CD14-positive monocyte (primary cell): ENCODE results near the gene SHANK3. TPM values are rescaled to one million over a fixed set of nuclear protein-coding genes. Genes with fewer than 3 reads are reported as not detected.

Source experiments
- DNase-seq, 3 donors: peaks; one replicate each; pipeline ENCODE4 v3.0.0-alpha.2; 2011 to 2022
- H2AFZ ChIP-seq: 2 replicates; pipeline ENCODE4 v1.6.0; 2012; ENCODE audit warnings: mild to moderate bottlenecking, low read depth, low read length, inconsistent platforms; ENCODE audit not compliant: insufficient read depth, poor library complexity, severe bottlenecking
- H3K27ac ChIP-seq, 2 donors: 1 replicate in 1 of 2; 2 replicates in 1 of 2; pipeline ENCODE4 v1.5.1; 2012 to 2013; ENCODE audit warnings: low read length in 2 of 2, control low read depth in 1 of 2, inconsistent platforms in 1 of 2, low read depth in 1 of 2, mild to moderate bottlenecking in 1 of 2
- H3K27me3 ChIP-seq, 2 donors: one replicate each; pipeline versions ENCODE4 v1.6.0 to v1.6.1; 2011 to 2013; ENCODE audit warnings: low read length in 2 of 2; ENCODE audit not compliant: control insufficient read depth in 2 of 2, insufficient read depth in 2 of 2
- H3K36me3 ChIP-seq, 2 donors: replicated peaks in 1 of 2; 1 replicate in 1 of 2; 2 replicates in 1 of 2; pipeline versions ENCODE4 v1.5.1 to v1.6.1; 2012 to 2013; ENCODE audit warnings: low read length in 2 of 2, control low read depth in 1 of 2, inconsistent platforms in 1 of 2, mild to moderate bottlenecking in 1 of 2; ENCODE audit not compliant: insufficient read depth in 2 of 2, control insufficient read depth in 1 of 2
- H3K4me1 ChIP-seq, 2 donors: 1 replicate in 1 of 2; 2 replicates in 1 of 2; pipeline versions ENCODE4 v1.5.1 to v1.6.1; 2012 to 2013; ENCODE audit warnings: low read length in 2 of 2, control low read depth in 1 of 2, inconsistent platforms in 1 of 2, mild to moderate bottlenecking in 1 of 2, moderate library complexity in 1 of 2; ENCODE audit not compliant: insufficient read depth in 2 of 2, control insufficient read depth in 1 of 2
- H3K4me2 ChIP-seq: replicated peaks from 2 replicates; pipeline ENCODE3; 2012; ENCODE audit warnings: low read length, moderate library complexity, mild to moderate bottlenecking; ENCODE audit not compliant: poor library complexity, severe bottlenecking; ENCODE audit errors: extremely low read depth
- H3K4me3 ChIP-seq, 3 experiments: fragments of 200-600 bp in 1 of 3; sonication (generic) in 1 of 3; replicated peaks in 1 of 3; 1 replicate in 2 of 3; 2 replicates in 1 of 3; pipeline ENCODE4 v1.5.1; 2011 to 2013; ENCODE audit warnings: low read length in 3 of 3, mild to moderate bottlenecking in 3 of 3, control low read depth in 2 of 3, low read depth in 2 of 3, inconsistent platforms in 1 of 3, moderate library complexity in 1 of 3
- H3K79me2 ChIP-seq: 2 replicates; pipeline ENCODE4 v1.6.0; 2012; ENCODE audit warnings: mild to moderate bottlenecking, control low read depth, inconsistent platforms, low read length, moderate library complexity; ENCODE audit not compliant: insufficient read depth
- H3K9ac ChIP-seq: 2 replicates; pipeline ENCODE4 v1.6.0; 2017; ENCODE audit warnings: low read length, mild to moderate bottlenecking; ENCODE audit not compliant: insufficient read depth, poor library complexity, severe bottlenecking
- H3K9me3 ChIP-seq, 2 donors: replicated peaks in 1 of 2; 1 replicate in 1 of 2; 2 replicates in 1 of 2; pipeline versions ENCODE4 v1.5.1 to v1.6.1; 2012 to 2013; ENCODE audit warnings: low read length in 2 of 2, control low read depth in 1 of 2; ENCODE audit not compliant: control insufficient read depth in 1 of 2, insufficient read depth in 1 of 2
- H4K20me1 ChIP-seq: 2 replicates; pipeline ENCODE4 v1.6.0; 2012; ENCODE audit warnings: mild to moderate bottlenecking, low read length, control low read depth, moderate library complexity; ENCODE audit not compliant: insufficient read depth
- H3K27ac Mint-ChIP-seq, 7 donors: one replicate each; pipeline ENCODE4 v1.8.0; 2020; ENCODE audit warnings: mild to moderate bottlenecking in 7 of 7, mixed read lengths in 7 of 7, moderate library complexity in 6 of 7, inconsistent platforms in 2 of 7
- H3K27me3 Mint-ChIP-seq, 3 donors: one replicate each; pipeline ENCODE4 v1.8.0; 2021 to 2022; ENCODE audit warnings: low read depth in 3 of 3, mild to moderate bottlenecking in 3 of 3, mixed read lengths in 3 of 3, moderate library complexity in 3 of 3, inconsistent platforms in 1 of 3
- H3K36me3 Mint-ChIP-seq, 2 donors: one replicate each; pipeline ENCODE4 v1.8.0; 2020; ENCODE audit warnings: mixed read lengths in 2 of 2, inconsistent platforms in 1 of 2, mild to moderate bottlenecking in 1 of 2
- H3K4me1 Mint-ChIP-seq: one replicate; pipeline ENCODE4 v1.8.0; 2020; ENCODE audit warnings: mild to moderate bottlenecking, mixed read lengths
- H3K4me3 Mint-ChIP-seq, 2 donors: one replicate each; pipeline ENCODE4 v1.8.0; 2020; ENCODE audit warnings: mild to moderate bottlenecking in 2 of 2, mixed read lengths in 2 of 2, moderate library complexity in 1 of 2
- H3K9me3 Mint-ChIP-seq, 7 donors: one replicate each; pipeline ENCODE4 v1.8.0; 2020 to 2022; ENCODE audit warnings: mixed read lengths in 7 of 7, mild to moderate bottlenecking in 6 of 7, moderate library complexity in 6 of 7, inconsistent platforms in 2 of 7
- CTCF ChIP-seq: fragments of 200-600 bp; IDR thresholded peaks from one replicate; pipeline ENCODE4 v1.8.0; 2022; ENCODE audit warnings: antibody characterized with exemption, mild to moderate bottlenecking
- WGBS: methylation state at CpG from one replicate; pipeline ENCODE4 v1.1.5; 2013; ENCODE audit warnings: missing lambda C conversion rate; ENCODE audit not compliant: insufficient coverage; 5-methylcytosine and 5-hydroxymethylcytosine counted together
- intact Hi-C, 2 donors: fragments of 100-400 bp; cut with micrococcal nuclease; formaldehyde crosslinking; loops; one replicate each; pipeline versions ENCODE4 v1.15.0 to v1.15.1; 2023
- polyA plus RNA-seq, 3 donors: library from polyadenylated mRNA; depleted of rRNA in 1 of 3; unstranded in 2 of 3; stranded (reverse) in 1 of 3; fragments of 300-500 nt in 2 of 3; fragments of >200 nt in 1 of 3; fragmentation: Illumina TruSeq in 2 of 3; gene quantifications; 1 replicate in 2 of 3; 2 replicates in 1 of 3; pipeline ENCODE4 v1.2.3, GENCODE V29; 2012 to 2021

Gene SHANK3
- polyA plus RNA-seq, 3 donors = not detected

DNA sequence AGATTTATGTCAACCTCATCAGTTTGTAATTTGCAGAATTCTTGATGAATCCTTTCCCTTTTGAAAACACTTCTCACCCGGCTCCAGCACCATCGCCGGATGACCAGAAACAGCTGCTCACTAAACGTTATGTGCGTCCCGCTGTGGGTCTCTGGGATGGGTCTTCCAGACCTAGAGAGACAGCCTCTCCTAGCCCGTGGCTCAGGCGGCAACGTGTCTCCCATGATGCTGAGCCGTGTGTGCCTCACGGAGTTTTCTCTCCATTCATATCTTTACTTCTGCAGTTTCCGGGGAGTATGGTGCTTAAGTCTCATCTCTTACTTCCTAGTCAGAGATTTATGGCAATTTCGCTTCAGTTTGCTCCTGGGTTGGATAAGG, 40.4 kb downstream of the SHANK3 start:
- Histone ChIP-seq H3K4me2 (no peak overlapping the region), H4K20me1 (no peaks in the 10 kb centered on the region), H3K79me2 (no peaks in the 10 kb centered on the region), H3K36me3 (no peaks in the 10 kb centered on the region), H3K4me3 (no peak overlapping the region), H2AFZ (no peak overlapping the region), H3K9me3 (no peaks in the 10 kb centered on the region), H3K4me1 (no peaks in the 10 kb centered on the region), H3K27me3 (no peaks in the 10 kb centered on the region), H3K9ac (no peak overlapping the region), H3K27ac (no peak overlapping the region)
- Mint-ChIP-seq H3K27me3 (peaks cover 0 to 3% (median 0%) of the 10 kb centered on the region in 3 donors), H3K36me3 (no peaks in the 10 kb centered on the region), H3K9me3 (peaks cover 0 to 3% (median 0%) of the 10 kb centered on the region in 7 donors), H3K27ac (no peak overlapping the region), H3K4me1 (no peaks in the 10 kb centered on the region), H3K4me3 (no peak overlapping the region)
- intact Hi-C loops = no loop called here
- no peak for DNase-seq
- WGBS = 100% methylated on average over 5 of the region's 13 CpGs
- no peak for TF ChIP-seq CTCF

- no peak overlapping the region for H3K4me3 ChIP-seq
- no peak overlapping the region for H3K27ac ChIP-seq
- WGBS = 94% methylated on average over 5 of the region's 5 CpGs
- intact Hi-C loops = no loop called here
- Mint-ChIP-seq H3K9me3 (peaks cover 0 to 3% (median 0%) of the 10 kb centered on the region in 7 donors), H3K36me3 (no peaks in the 10 kb centered on the region), H3K27ac (peak overlapping the region in 1 of 7 donors; percentile 4), H3K4me3 (no peak overlapping the region), H3K4me1 (no peaks in the 10 kb centered on the region), H3K27me3 (peaks cover 0 to 3% (median 0%) of the 10 kb centered on the region in 3 donors)
- TF ChIP-seq CTCF = no peak
- H2AFZ ChIP-seq = no peak overlapping the region
- no peak for DNase-seq
- no peaks in the 10 kb centered on the region for H3K79me2 ChIP-seq
- no peaks in the 10 kb centered on the region for H3K4me1 ChIP-seq
- no peaks in the 10 kb centered on the region for H3K27me3 ChIP-seq
- no peaks in the 10 kb centered on the region for H3K36me3 ChIP-seq
- no peaks in the 10 kb centered on the region for H4K20me1 ChIP-seq
- H3K9ac ChIP-seq = no peak overlapping the region
- H3K4me2 ChIP-seq = no peak overlapping the region
- no peaks in the 10 kb centered on the region for H3K9me3 ChIP-seq
Observed at GRCh38 chr22:50713571-50714056, 41.0 kb downstream of the SHANK3 start.
